ENCODE data around the gene EPOP.

EPOP gene

DNA sequence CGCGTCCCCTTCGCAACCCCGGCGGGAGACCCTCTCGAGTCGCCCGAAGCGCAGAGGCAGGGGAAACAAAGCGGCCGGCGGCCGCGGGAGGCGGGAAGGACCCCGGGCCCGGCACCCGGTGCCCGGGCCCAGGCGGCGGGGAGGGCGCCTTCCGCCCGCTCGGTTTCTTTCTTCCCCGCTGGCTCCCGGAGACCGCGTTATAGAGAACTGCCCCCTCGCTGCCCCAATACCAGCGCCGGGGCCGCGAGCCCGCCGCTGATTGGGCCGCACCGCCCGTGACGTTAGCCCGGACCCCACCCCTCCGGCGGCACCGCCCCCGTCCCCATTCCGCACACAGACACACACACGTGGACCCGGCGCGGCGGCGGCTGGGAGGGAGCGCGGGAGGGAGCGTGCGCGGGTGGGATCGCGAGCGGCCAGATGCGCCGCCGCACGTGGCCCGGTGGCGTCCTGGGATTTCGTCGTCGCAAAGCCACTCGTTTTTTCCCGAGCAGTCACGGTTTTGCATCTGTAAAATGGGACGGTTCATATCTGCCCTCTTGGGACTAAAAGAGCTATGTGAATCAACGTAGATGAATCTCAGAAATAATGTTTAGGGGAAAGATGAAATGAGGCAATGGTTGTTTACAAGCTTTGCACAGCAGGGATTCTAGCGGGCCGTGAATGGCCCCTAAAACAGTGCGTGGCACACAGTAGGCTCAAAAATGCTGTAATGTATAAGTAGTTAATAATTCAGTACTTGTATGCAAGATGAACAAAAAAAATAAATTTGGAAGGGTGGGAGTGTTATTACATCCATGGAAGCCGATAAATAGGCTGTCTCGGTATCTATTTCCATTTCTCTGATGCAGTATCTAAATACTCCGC lies at the start of gene EPOP:
EPOP (minus strand) TSS at position 209 of the 867 bp plus-strand sequence. CDS start 462 bp downstream, outside the sequence.
- peak; percentile 87 for DNase-seq (ENCODE audit: low read depth)

DNA sequence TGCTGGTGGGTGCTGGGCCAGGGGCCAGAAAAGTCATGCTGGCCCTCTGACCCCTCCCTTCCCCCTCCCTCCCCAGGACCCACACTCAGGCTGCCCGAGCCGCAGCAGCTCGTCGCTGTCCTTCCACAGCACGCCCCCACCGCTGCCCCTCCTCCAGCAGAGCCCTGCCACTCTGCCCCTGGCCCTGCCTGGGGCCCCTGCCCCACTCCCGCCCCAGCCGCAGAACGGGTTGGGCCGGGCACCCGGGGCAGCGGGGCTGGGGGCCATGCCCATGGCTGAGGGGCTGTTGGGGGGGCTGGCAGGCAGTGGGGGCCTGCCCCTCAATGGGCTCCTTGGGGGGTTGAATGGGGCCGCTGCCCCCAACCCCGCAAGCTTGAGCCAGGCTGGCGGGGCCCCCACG lies 47.0 kb upstream of the EPOP start:
- no peak for DNase-seq (ENCODE audit: low read depth)

GRCh38 chr17:38720941-38721340 lies 46.2 kb upstream of the EPOP start:
- no peak for DNase-seq (ENCODE audit: low read depth)

GRCh38 chr17:38719943-38720641 lies 45.3 kb upstream of the EPOP start:
- DNase-seq (ENCODE audit: low read depth), result no peak

- no peak for DNase-seq (ENCODE audit: low read depth)
These were observed 44.7 kb upstream of the EPOP start for GRCh38 chr17:38719289-38719942.

- no peak for DNase-seq (ENCODE audit: low read depth)
These were observed 42.5 kb upstream of the EPOP start for GRCh38 chr17:38717139-38717745.

GRCh38 chr17:38716368-38717005 lies 41.7 kb upstream of the EPOP start:
- DNase-seq (ENCODE audit: low read depth), result no peak

GRCh38 chr17:38715216-38715943 lies 40.6 kb upstream of the EPOP start:
- DNase-seq (ENCODE audit: low read depth), result no peak

GRCh38 chr17:38713456-38714075 lies 38.8 kb upstream of the EPOP start:
- DNase-seq (ENCODE audit: low read depth), result no peak

GRCh38 chr17:38712593-38712992 lies 37.8 kb upstream of the EPOP start:
- no peak for DNase-seq (ENCODE audit: low read depth)

- DNase-seq (ENCODE audit: low read depth), result no peak
These were observed 37.2 kb upstream of the EPOP start for GRCh38 chr17:38711792-38712571.

DNA sequence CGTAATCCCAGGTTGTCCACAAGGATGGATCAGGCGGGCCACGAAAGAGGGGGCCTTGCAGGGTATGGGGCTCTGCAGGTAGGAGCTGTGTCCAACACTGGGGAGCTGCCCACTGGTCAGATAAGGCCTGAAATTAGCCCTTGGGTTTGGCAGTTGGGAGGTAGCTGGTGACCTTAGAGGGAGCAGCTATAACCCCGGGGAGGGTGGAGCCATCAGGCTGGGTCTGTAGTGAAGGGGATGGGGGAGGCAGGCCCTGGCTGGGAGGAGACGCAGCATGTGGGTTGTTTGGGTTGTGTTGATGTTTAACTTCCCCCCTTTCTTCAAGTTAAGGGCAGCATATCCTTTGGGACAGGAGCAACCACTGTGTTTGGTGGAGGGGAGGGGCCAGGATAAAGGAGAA lies 36.2 kb upstream of the EPOP start:
- no peak for DNase-seq (ENCODE audit: low read depth)

DNA sequence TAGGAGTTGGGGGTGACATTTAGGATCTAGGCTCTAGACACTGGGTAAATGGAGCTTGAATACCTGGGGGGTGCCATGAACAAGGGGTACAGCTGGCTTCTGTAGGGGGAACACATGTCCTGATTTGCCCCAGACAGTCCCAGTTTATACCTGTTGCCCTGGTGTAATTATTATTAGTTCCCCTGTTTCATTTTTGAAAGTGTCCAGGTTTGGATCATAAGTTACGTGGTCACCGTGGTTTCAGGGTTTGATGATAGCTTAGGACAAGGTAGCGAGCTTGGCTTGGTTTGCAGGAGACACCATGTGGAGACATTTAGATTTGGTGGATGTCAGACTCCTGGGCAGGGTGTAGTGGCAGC lies 35.8 kb upstream of the EPOP start:
- no peak for DNase-seq (ENCODE audit: low read depth)

GRCh38 chr17:38709864-38710603 lies 35.3 kb upstream of the EPOP start:
- DNase-seq (ENCODE audit: low read depth), result no peak

DNA sequence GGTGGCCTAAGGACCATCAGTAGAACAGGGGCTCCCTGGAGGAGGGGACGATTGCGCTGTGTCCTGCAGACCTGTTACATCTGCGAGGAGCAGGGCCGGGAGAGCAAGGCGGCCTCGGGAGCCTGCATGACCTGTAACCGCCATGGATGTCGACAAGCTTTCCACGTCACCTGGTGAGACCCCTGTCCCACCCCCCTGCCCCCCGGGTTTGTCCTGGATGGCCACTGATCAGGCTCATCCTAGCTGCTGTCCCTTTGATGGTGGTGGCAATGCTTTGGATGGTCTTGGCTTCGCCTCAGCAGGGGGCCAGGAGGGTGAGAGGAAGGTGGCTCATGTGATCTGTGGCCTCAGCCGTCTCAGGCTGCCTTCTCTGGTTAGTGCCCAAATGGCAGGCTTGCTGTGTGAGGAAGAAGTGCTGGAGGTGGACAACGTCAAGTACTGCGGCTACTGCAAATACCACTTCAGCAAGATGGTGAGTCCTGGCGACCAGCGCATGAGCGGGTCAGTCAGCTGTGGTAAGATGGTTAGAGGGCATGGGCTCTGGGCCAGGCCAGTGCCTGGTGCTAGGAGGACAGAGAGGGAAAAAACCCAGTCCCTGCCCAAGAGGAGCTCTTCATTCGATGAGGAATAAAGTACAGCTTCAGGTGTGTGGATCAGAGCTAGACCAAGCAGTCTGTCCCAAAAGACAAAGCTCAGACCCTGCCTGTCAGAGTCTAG lies 34.5 kb upstream of the EPOP start:
- no peak for DNase-seq (ENCODE audit: low read depth)

DNA sequence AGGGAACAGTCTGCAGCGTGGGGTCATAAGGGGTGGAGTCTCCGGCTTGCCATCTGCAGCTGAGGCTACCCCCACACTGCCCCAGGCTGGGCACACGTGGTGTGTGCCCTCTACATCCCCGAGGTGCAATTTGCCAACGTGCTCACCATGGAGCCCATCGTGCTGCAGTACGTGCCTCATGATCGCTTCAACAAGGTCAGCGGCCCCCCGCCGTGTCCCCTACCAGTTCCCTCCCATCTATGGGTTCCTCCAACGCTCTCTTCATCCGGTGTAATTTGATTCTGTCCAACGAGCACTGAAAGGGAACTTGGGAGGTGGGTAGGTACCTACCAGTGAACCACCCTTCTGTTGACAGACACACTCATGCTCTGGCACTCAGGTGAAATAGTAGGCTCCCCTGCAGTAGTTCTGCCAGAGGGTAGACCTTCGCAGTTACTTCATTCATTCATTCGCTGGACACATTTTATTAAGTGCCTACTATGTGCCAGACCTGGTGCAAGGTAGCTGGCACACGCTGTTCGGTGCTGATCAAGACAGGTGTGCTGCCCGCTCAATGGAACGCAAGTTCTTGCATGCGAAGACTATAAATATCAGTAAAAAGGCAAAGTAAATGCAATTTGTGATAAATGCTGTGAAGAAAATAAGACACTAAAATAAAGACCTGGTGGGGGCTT lies 33.1 kb upstream of the EPOP start:
- no peak for DNase-seq (ENCODE audit: low read depth)

GRCh38 chr17:38706505-38707216 lies 31.9 kb upstream of the EPOP start:
- peak; percentile 46 for DNase-seq (ENCODE audit: low read depth)
